Stimulated activated CD4-positive, alpha-beta T cell treated with anti-CD3 and anti-CD28 coated beads, Interleukin-4, amount 100 ng/mL, for 4 hours (primary cell): ENCODE measurements around the gene THSD4.

Source experiments
- DNase-seq, 2 experiments: peaks; one replicate each; pipeline ENCODE4 v3.0.0-alpha.2; 2020

THSD4 gene

GRCh38 chr15:71780115-71780976 lies 665.1 kb downstream of the THSD4 start:
- DNase-seq = peak; percentile 16 to 31

DNA sequence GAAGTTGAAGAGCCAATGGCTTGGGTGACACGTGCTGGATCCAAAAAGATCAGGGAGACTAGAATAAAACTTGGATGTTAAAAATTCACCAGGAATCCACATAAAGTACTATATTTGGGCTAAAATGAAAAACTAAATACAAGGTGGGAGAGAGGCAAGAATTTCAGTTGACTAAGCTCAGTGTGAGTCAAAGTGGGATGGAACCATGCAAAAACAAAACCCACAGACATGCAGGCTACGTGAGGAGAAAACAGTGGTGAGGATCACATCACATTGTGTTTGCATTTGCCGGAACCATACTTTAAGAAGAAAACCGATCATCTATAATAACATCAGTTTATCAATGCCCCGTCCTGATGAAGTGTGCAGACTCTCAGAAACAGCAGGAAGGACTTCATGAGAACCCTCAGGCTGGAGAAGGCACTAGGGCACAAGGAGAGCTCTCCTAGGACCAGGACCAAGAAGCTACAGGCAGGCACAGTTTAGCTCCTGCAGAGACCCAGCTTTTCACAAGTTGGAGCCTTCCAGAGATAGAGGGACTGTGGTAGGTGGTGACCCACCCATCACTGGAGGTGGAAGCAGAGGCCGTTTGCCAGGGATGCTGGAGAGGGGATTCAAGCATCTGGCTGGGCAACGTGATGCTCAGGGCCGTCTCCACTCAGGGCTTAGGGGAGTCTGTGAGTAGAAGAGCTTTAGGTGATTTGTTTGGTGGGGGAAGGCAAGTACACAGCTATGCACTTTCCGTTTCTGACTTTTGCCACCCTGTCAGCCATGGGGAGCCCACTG lies 666.1 kb downstream of the THSD4 start:
- DNase-seq = no peak

- DNase-seq = no peak
Measured at GRCh38 chr15:71781965-71782265, 666.6 kb downstream of the THSD4 start.

DNA sequence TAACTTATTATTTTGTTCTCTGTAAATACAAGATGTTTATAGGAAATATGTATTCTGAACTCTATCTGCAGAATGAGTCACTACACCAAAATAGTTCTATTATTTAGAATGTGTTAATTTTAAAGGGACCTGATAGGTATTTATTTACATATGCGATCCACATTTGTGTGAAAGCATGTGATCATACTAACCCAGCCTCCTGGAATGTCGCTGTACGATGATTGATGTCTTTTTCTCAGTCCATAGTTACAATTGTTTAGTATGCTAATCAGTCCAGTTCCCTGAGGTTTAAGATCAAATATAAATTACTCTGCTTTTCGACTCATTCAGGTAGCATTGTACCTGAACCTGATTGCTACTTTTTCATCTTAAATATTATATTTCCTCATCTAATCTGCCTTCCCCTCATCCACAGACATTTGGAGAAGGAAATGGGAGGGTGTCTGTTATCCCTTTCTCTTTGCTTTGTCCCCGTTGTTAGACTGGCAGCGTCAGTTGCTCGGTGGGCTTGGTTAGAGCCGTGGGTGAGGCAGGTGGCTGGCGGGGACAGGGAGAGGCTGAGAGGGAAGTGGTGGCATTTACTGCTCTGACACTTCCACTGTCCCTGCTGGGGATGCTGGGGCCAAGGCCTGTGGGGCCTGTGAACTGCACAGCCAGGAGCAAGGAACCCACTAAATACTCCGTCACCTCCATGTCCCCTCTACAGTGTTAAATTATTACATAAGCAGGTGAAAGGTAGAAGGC lies 667.3 kb downstream of the THSD4 start:
- no peak for DNase-seq

GRCh38 chr15:71784719-71785118 lies 669.4 kb downstream of the THSD4 start:
- DNase-seq = peak in 1 of 2 experiments; percentile 10

- DNase-seq = no peak
Measured at GRCh38 chr15:71785996-71786395, 670.7 kb downstream of the THSD4 start.

DNA sequence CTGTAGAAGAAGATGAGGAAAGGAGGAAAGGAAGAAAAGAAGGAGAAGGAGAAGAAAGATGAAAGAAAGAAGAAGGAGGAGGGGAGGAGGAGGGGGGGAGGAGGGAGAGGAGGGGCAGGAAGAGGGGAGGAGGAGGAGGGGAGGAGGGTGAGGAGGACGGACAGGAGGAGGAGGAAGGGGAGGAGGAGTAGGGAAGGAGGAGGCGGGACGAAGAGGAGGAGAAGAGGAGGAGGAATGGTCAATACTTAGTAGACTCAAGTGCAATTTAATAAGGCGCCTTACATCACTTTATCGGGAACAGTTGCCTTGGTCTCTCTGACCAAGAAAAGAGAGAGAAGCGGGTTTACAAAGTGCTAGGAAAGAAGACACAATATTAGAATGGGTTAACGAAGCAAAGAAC lies 671.4 kb downstream of the THSD4 start:
- no peak for DNase-seq

- no peak for DNase-seq
Measured at GRCh38 chr15:71788646-71789579, 673.6 kb downstream of the THSD4 start.

GRCh38 chr15:71789616-71790015 lies 674.3 kb downstream of the THSD4 start:
- no peak for DNase-seq

DNA sequence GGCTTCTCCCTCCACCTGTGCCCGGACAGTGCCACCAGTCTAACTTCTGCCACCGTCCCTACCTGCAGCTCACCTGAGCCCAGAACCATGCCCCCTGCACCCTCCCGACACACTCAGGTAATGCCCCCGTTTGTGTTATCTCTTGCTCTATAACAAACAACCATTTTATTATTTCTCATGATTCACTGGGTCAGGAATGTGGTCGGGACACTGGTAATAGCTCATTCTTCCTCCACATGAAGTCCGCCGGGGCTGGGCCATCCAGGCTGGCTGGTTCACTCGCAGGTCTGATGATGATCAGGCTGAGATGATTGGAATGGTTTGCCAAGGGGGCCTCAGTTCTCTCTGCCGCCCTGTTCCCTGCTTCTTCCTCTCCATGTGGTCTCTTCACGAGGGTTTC lies 674.8 kb downstream of the THSD4 start:
- no peak for DNase-seq

DNA sequence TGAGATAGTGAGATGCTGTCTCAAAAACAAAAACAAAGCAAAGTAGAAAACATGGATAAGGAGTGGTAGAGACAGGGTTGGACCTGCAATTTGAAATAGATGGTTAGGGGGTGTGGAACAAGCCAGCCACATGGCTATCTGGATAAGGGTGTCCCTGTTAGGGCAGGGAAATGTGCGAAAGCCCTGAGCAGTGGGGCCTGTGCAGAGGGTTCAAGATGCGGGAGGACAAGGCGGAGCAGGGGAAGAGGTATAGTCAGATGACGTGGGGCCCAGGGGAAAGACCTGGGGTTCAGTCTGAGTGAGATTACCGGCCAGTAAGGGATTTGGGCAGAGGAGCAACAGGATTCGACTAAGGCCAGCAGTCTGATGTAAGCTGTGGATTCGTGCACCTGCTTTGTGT lies 676.7 kb downstream of the THSD4 start:
- no peak for DNase-seq

DNA sequence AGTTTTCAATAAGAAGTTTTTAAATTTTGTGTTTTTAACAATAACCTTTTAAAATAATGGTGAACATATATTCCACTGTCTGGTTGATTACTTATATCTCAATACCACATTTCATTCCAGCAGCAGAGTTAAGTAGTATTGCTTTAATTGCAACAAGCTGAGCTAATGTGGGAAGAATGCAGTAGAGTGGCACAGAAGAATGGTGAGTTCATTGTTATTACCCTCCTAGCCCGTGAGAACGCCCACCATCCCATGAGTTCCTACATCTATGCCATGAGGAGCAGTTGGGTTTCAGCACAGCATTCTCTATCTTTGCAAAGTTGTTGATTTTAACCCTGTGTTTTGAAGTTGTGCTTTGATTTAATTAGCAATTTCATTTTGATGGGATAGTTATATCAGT lies 677.2 kb downstream of the THSD4 start:
- no peak for DNase-seq

DNA sequence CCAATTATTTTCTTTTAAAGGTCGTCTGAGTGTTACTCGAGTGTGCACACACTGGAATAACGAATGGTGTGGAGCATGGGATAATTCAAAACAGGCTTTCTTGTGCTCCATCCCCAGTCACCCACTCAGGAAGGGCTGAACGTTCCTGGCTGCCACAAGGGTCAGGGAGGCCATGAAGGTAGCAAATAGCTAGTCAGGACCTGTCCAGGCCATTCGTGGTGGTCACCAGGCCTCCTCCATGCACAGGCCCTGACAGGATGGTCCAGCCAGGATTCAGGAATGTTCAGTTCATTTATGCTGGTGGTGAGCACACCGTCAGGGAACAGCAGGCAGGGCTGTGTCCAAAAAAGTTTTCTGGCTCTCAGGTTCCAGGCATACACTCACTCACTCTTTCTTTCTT lies 683.4 kb downstream of the THSD4 start:
- no peak for DNase-seq

- no peak for DNase-seq
Measured at GRCh38 chr15:71800190-71800589, 684.9 kb downstream of the THSD4 start.

GRCh38 chr15:71800835-71801745 lies 685.8 kb downstream of the THSD4 start:
- DNase-seq = no peak

- no peak for DNase-seq
Measured at GRCh38 chr15:71801935-71802655, 686.8 kb downstream of the THSD4 start.

GRCh38 chr15:71802770-71803169 lies 687.5 kb downstream of the THSD4 start:
- peak in 1 of 2 experiments; percentile 13 for DNase-seq

DNA sequence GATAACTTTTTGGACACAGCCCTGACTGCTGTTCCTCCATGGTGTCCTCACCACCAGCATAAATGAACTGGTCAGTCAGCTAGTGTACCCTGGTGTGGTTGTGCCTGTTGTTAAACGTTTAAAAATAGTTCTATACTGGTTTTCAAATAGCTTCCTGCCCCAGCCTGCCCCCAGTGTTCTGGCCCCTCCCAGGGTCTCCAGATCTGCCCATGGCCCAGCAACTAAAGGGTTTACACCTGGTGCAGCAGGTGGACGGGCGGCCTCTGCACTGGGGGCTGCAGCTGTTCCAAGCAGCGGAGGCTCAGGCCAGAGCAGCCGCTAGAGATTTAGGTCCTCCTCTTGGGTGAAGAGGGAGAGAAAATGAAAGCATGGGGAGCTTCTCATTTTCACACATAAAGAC lies 689.0 kb downstream of the THSD4 start:
- no peak for DNase-seq

GRCh38 chr15:71804695-71805470 lies 689.6 kb downstream of the THSD4 start:
- DNase-seq = no peak

DNA sequence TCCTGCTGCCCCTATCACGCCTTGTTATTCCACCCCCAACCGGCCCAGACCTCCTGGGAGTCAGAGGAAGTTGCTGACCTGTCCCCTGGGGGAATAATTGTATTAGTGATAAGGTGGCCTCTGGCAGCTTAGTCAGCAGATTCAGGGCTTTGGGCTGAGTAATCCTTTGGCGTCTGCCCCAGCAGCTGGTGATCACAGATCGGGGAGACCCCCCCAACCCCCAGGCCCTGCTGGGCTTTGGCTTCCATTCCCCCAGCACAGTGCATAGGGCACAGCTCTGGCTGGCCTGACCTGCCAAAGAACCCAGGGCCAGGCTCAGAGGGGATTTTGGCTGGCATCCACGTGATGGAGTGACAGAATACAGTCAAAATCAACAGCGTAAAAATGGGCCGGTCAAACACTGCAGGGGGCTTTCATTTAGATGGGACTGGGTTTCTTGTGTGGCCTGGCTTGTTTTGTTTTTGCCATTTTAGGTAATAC lies 691.2 kb downstream of the THSD4 start:
- no peak for DNase-seq
